Neural cell (in vitro differentiated cells): ENCODE measurements around the gene PRDM2. TPM values are rescaled to one million over a fixed set of nuclear protein-coding genes. Genes with fewer than 3 reads are reported as not detected.

Source experiments
- H2AFZ ChIP-seq: fragments of 200-600, 300-800 bp; sonication (generic), shearing (Covaris generic); 2 replicates; pipeline ENCODE4 v1.6.0; 2014; ENCODE audit warnings: low read depth, mild to moderate bottlenecking, antibody characterized with exemption, low read length, moderate library complexity
- H3F3A ChIP-seq: fragments of 200-600 bp; shearing (Covaris generic); 2 replicates; pipeline ENCODE4 v1.6.1; 2016; ENCODE audit warnings: mild to moderate bottlenecking, moderate library complexity, mixed read lengths, antibody characterized with exemption, low read length; ENCODE audit not compliant: insufficient read depth, poor library complexity, severe bottlenecking
- H3K27ac ChIP-seq: fragments of 200-600, 300-800 bp; sonication (generic), shearing (Covaris generic); 2 replicates; pipeline ENCODE4 v1.5.1; 2014; ENCODE audit warnings: mild to moderate bottlenecking, low read length, moderate library complexity
- H3K27me3 ChIP-seq: fragments of 300-800, 200-600 bp; sonication (generic), shearing (Covaris generic); 2 replicates; pipeline ENCODE4 v1.6.0; 2014; ENCODE audit warnings: mild to moderate bottlenecking, low read depth, low read length, moderate library complexity; ENCODE audit not compliant: insufficient read depth
- H3K36me3 ChIP-seq: fragments of 300-800, 200-600 bp; sonication (generic), shearing (Covaris generic); 2 replicates; pipeline ENCODE4 v1.5.1; 2014; ENCODE audit warnings: mild to moderate bottlenecking, antibody characterized with exemption, low read length, moderate library complexity; ENCODE audit not compliant: insufficient read depth
- H3K4me2 ChIP-seq: fragments of 300-800, 200-600 bp; sonication (generic), shearing (Covaris generic); 2 replicates; pipeline ENCODE4 v1.6.0; 2014; ENCODE audit warnings: mild to moderate bottlenecking, low read length
- H3K4me3 ChIP-seq: fragments of 300-800, 200-600 bp; sonication (generic), shearing (Covaris generic); 2 replicates; pipeline ENCODE4 v1.5.1; 2014; ENCODE audit warnings: mild to moderate bottlenecking, low read length, moderate library complexity
- H3K79me2 ChIP-seq: fragments of 200-600 bp; shearing (Covaris generic); replicated peaks from 2 replicates; pipeline ENCODE4 v1.6.0; 2014; ENCODE audit warnings: mild to moderate bottlenecking, low read length, moderate library complexity; ENCODE audit not compliant: insufficient read depth
- H3K9ac ChIP-seq: fragments of 300-800, 200-600 bp; sonication (generic), shearing (Covaris generic); 2 replicates; pipeline ENCODE4 v1.6.1; 2016; ENCODE audit warnings: mild to moderate bottlenecking, low read length, mixed read lengths
- H3K9me2 ChIP-seq: fragments of 200-600 bp; shearing (Covaris generic); 2 replicates; pipeline ENCODE4 v1.6.1; 2016; ENCODE audit warnings: mild to moderate bottlenecking, low read length, mixed read lengths; ENCODE audit not compliant: insufficient read depth
- H3K9me3 ChIP-seq: fragments of 200-600, 300-800 bp; sonication (generic), shearing (Covaris generic); 2 replicates; pipeline ENCODE4 v1.6.1; 2016; ENCODE audit warnings: mild to moderate bottlenecking, mixed run types, low read length, moderate library complexity, mixed read lengths
- H4K20me1 ChIP-seq: fragments of 200-600 bp; shearing (Covaris generic); 2 replicates; pipeline ENCODE4 v1.6.1; 2016; ENCODE audit warnings: mild to moderate bottlenecking, mixed run types; ENCODE audit not compliant: insufficient read depth
- CTCF ChIP-seq: fragments of 450-650 bp; IDR thresholded peaks from 2 replicates; pipeline ENCODE4 v1.5.1; 2014; ENCODE audit warnings: antibody characterized with exemption, mild to moderate bottlenecking, moderate library complexity; ENCODE audit not compliant: poor library complexity, severe bottlenecking
- EP300 ChIP-seq: fragments of 450-650 bp; conservative IDR thresholded peaks from 2 replicates; pipeline ENCODE4 v1.6.1; 2014; ENCODE audit warnings: antibody characterized with exemption, mild to moderate bottlenecking, moderate library complexity; ENCODE audit not compliant: poor library complexity, severe bottlenecking
- EZH2 ChIP-seq: fragments of 200-600, 300-800 bp; shearing (Covaris generic), sonication (generic); IDR thresholded peaks from 2 replicates; pipeline ENCODE4 v1.6.1; 2014; ENCODE audit warnings: antibody characterized with exemption, low read length, borderline replicate concordance, mild to moderate bottlenecking; ENCODE audit not compliant: insufficient read depth, poor library complexity, severe bottlenecking
- MXI1 ChIP-seq: fragments of 450-650 bp; conservative IDR thresholded peaks from 2 replicates; pipeline ENCODE4 v1.6.1; 2014; ENCODE audit warnings: antibody characterized with exemption, mild to moderate bottlenecking; ENCODE audit not compliant: poor library complexity, severe bottlenecking
- POLR2AphosphoS5 ChIP-seq: IDR thresholded peaks from 2 replicates; pipeline ENCODE4 v1.6.1; 2012
- RAD21 ChIP-seq: fragments of 450-650 bp; conservative IDR thresholded peaks from 2 replicates; pipeline ENCODE4 v1.6.1; 2014; ENCODE audit warnings: antibody characterized with exemption, mild to moderate bottlenecking, moderate library complexity
- SMC3 ChIP-seq: fragments of 450-650 bp; conservative IDR thresholded peaks from 2 replicates; pipeline ENCODE4 v1.6.1; 2014; ENCODE audit warnings: antibody characterized with exemption, mild to moderate bottlenecking, moderate library complexity; ENCODE audit not compliant: poor library complexity
- TAF1 ChIP-seq: IDR thresholded peaks from 2 replicates; pipeline ENCODE4 v1.6.1; 2012; ENCODE audit warnings: low read depth
- polyA plus RNA-seq: library from polyadenylated mRNA; depleted of rRNA; stranded (reverse); fragments of >200 nt; gene quantifications from 2 replicates; pipeline ENCODE4 v1.2.3, GENCODE V29; 2014
- TF ChIP-seq, protein P1 (sequence below): IDR thresholded peaks from 2 replicates; pipeline ENCODE4 v1.6.1; 2012; ENCODE audit warnings: borderline replicate concordance

PRDM2 gene
- polyA plus RNA-seq, 1 donor from 2014 or later: 10.7 TPM

GRCh38 chr1:13737398-13737797 is 37.4 kb downstream of the PRDM2 start:
- Histone ChIP-seq H3K79me2 (no peaks in the 10 kb centered on the region), H3K27me3 (no peaks in the 10 kb centered on the region), H3K36me3 (no peaks in the 10 kb centered on the region), H2AFZ (no peak overlapping the region), H4K20me1 (no peaks in the 10 kb centered on the region), H3F3A (no peaks in the 10 kb centered on the region), H3K4me3 (peak overlapping the region; percentile 11), H3K9me2 (no peaks in the 10 kb centered on the region), H3K9ac (no peak overlapping the region), H3K4me2 (peak overlapping the region; percentile 32), H3K27ac (no peak overlapping the region), H3K9me3 (no peaks in the 10 kb centered on the region)
- TF ChIP-seq TAF1: no peak

DNA sequence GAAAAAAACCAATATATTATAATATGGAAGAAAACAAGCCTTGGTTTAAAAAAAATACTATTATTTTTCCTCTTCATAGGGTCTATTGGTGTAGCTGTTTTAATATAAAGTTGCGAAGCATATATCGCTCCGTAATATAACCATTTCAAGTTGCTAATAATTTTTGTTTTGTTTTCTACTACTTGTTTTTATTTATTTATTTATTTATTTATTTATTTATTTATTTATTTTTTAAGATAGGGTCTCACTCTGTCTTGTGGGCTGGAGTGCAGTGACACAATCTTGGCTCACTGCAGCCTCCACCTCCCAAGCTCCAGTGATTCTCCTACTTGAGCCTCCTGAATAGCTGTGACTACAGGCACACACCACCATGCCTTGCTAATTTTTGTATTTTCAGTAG is 46.4 kb downstream of the PRDM2 start:
- no peaks in the 10 kb centered on the region for H3K9me2 ChIP-seq
- H3K27ac ChIP-seq: no peak overlapping the region
- no peak overlapping the region for H2AFZ ChIP-seq
- H3K9me3 ChIP-seq: no peaks in the 10 kb centered on the region
- no peak overlapping the region for H3K9ac ChIP-seq
- no peak for TF ChIP-seq EP300
- no peak for TF ChIP-seq CTCF
- TF ChIP-seq EZH2: no peak
- TF ChIP-seq POLR2AphosphoS5: no peak
- TF ChIP-seq, protein P1, sequence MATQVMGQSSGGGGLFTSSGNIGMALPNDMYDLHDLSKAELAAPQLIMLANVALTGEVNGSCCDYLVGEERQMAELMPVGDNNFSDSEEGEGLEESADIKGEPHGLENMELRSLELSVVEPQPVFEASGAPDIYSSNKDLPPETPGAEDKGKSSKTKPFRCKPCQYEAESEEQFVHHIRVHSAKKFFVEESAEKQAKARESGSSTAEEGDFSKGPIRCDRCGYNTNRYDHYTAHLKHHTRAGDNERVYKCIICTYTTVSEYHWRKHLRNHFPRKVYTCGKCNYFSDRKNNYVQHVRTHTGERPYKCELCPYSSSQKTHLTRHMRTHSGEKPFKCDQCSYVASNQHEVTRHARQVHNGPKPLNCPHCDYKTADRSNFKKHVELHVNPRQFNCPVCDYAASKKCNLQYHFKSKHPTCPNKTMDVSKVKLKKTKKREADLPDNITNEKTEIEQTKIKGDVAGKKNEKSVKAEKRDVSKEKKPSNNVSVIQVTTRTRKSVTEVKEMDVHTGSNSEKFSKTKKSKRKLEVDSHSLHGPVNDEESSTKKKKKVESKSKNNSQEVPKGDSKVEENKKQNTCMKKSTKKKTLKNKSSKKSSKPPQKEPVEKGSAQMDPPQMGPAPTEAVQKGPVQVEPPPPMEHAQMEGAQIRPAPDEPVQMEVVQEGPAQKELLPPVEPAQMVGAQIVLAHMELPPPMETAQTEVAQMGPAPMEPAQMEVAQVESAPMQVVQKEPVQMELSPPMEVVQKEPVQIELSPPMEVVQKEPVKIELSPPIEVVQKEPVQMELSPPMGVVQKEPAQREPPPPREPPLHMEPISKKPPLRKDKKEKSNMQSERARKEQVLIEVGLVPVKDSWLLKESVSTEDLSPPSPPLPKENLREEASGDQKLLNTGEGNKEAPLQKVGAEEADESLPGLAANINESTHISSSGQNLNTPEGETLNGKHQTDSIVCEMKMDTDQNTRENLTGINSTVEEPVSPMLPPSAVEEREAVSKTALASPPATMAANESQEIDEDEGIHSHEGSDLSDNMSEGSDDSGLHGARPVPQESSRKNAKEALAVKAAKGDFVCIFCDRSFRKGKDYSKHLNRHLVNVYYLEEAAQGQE: no peak
- H3K27me3 ChIP-seq: no peaks in the 10 kb centered on the region
- peaks cover 15% of the 10 kb centered on the region for H3K79me2 ChIP-seq
- H3F3A ChIP-seq: no peaks in the 10 kb centered on the region
- no peak overlapping the region for H3K4me3 ChIP-seq
- no peak overlapping the region for H3K4me2 ChIP-seq
- H3K36me3 ChIP-seq: no peaks in the 10 kb centered on the region
- H4K20me1 ChIP-seq: peaks cover 11% of the 10 kb centered on the region

- Histone ChIP-seq H3K4me3 (peak overlapping the region; percentile 82), H3K9ac (peak overlapping the region; percentile 67), H3K9me3 (no peaks in the 10 kb centered on the region), H3K79me2 (peaks cover 40% of the 10 kb centered on the region), H3K36me3 (no peaks in the 10 kb centered on the region), H3K4me2 (peak overlapping the region; percentile 79), H3F3A (no peaks in the 10 kb centered on the region), H4K20me1 (peaks cover 19% of the 10 kb centered on the region), H3K27ac (peak overlapping the region; percentile 54), H2AFZ (peak overlapping the region; percentile 19), H3K27me3 (no peaks in the 10 kb centered on the region), H3K9me2 (no peaks in the 10 kb centered on the region)
- TF ChIP-seq MXI1 (peak; percentile 88), SMC3 (peak; percentile 46), TAF1 (peak; percentile 68), CTCF (peak; percentile 51), EP300 (peak; percentile 26), RAD21 (peak; percentile 49), EZH2 (no peak), POLR2AphosphoS5 (peak; percentile 81)
- TF ChIP-seq, protein P1: peak; percentile 49
Measured at GRCh38 chr1:13748610-13749505, 48.9 kb downstream of the PRDM2 start.
